ENCODE results near the gene FRAS1. TPM values are rescaled to one million over a fixed set of nuclear protein-coding genes. Genes with fewer than 3 reads are reported as not detected.

The FRAS1 gene
- total RNA-seq, 2 experiments from 2014 or later, result not detected

- no peak overlapping the region for H3K4me3 Mint-ChIP-seq
- H3K27ac ChIP-seq (ENCODE audit: low read depth in 1 of 2, low read length in 2 of 2), result no peak overlapping the region
- TF ChIP-seq CTCF (IDR thresholded peaks at IDR 0.05), result no peak
- intact Hi-C loops (cut with DNase I, micrococcal nuclease), result no loop called here
- DNase-seq, result no peak
- no peaks in the 10 kb centered on the region for H3K9me3 ChIP-seq (ENCODE audit: control insufficient read depth in 1 of 2, insufficient read depth in 1 of 2, low read length in 2 of 2)
- ChIA-PET CTCF (no interaction called here), POLR2A (no interaction called here)
- no peaks in the 10 kb centered on the region for H3K9me3 Mint-ChIP-seq
- no peaks in the 10 kb centered on the region for H3K36me3 Mint-ChIP-seq (ENCODE audit: low read depth)
- no peaks in the 10 kb centered on the region for H3K27me3 ChIP-seq (ENCODE audit: control insufficient read depth in 1 of 2, insufficient read depth in 2 of 2, low read length in 2 of 2)
- H3K36me3 ChIP-seq (ENCODE audit: insufficient read depth, low read length), result no peaks in the 10 kb centered on the region
- peaks cover 24% of the 10 kb centered on the region for H3K27me3 Mint-ChIP-seq
- ATAC-seq (ENCODE audit: poor library complexity), result no peak
- H3K4me1 ChIP-seq (ENCODE audit: insufficient read depth, low read length), result no peaks in the 10 kb centered on the region
- H3K4me3 ChIP-seq (ENCODE audit: low read length), result no peak overlapping the region
- H3K4me1 Mint-ChIP-seq (ENCODE audit: low read depth), result no peaks in the 10 kb centered on the region
- no peak overlapping the region for H3K27ac Mint-ChIP-seq
Measured at GRCh38 chr4:78355306-78355705, 298.2 kb downstream of the FRAS1 start.

- peaks cover 24% of the 10 kb centered on the region for H3K27me3 Mint-ChIP-seq
- Histone ChIP-seq H3K27me3 (ENCODE audit: control insufficient read depth in 1 of 2, insufficient read depth in 2 of 2, low read length in 2 of 2) (no peaks in the 10 kb centered on the region), H3K36me3 (ENCODE audit: insufficient read depth, low read length) (no peaks in the 10 kb centered on the region), H3K27ac (ENCODE audit: low read depth in 1 of 2, low read length in 2 of 2) (no peak overlapping the region), H3K4me3 (ENCODE audit: low read length) (no peak overlapping the region), H3K4me1 (ENCODE audit: insufficient read depth, low read length) (no peaks in the 10 kb centered on the region), H3K9me3 (ENCODE audit: control insufficient read depth in 1 of 2, insufficient read depth in 1 of 2, low read length in 2 of 2) (no peaks in the 10 kb centered on the region)
- POLR2A ChIA-PET, result no interaction called here
- H3K4me1 Mint-ChIP-seq (ENCODE audit: low read depth), result no peaks in the 10 kb centered on the region
- intact Hi-C loops (cut with DNase I, micrococcal nuclease), result no loop called here
- no peaks in the 10 kb centered on the region for H3K9me3 Mint-ChIP-seq
- DNase-seq (no peak), ATAC-seq (ENCODE audit: poor library complexity) (no peak)
- CTCF ChIA-PET, result no interaction called here
- no peak for TF ChIP-seq CTCF (IDR thresholded peaks at IDR 0.05)
- H3K36me3 Mint-ChIP-seq (ENCODE audit: low read depth), result no peaks in the 10 kb centered on the region
- H3K4me3 Mint-ChIP-seq, result no peak overlapping the region
- no peak overlapping the region for H3K27ac Mint-ChIP-seq
Measured at GRCh38 chr4:78356251-78356786, 299.2 kb downstream of the FRAS1 start.

- H3K4me1 Mint-ChIP-seq (ENCODE audit: low read depth), result no peaks in the 10 kb centered on the region
- H3K36me3 ChIP-seq (ENCODE audit: insufficient read depth, low read length), result no peaks in the 10 kb centered on the region
- no peak overlapping the region for H3K27ac ChIP-seq (ENCODE audit: low read depth in 1 of 2, low read length in 2 of 2)
- DNase-seq (no peak), ATAC-seq (ENCODE audit: poor library complexity) (no peak)
- H3K9me3 ChIP-seq (ENCODE audit: control insufficient read depth in 1 of 2, insufficient read depth in 1 of 2, low read length in 2 of 2), result no peaks in the 10 kb centered on the region
- H3K4me3 Mint-ChIP-seq, result no peak overlapping the region
- H3K27me3 Mint-ChIP-seq, result peaks cover 32% of the 10 kb centered on the region
- H3K36me3 Mint-ChIP-seq (ENCODE audit: low read depth), result no peaks in the 10 kb centered on the region
- no peak overlapping the region for H3K27ac Mint-ChIP-seq
- H3K4me1 ChIP-seq (ENCODE audit: insufficient read depth, low read length), result no peaks in the 10 kb centered on the region
- H3K9me3 Mint-ChIP-seq, result no peaks in the 10 kb centered on the region
- H3K27me3 ChIP-seq (ENCODE audit: control insufficient read depth in 1 of 2, insufficient read depth in 2 of 2, low read length in 2 of 2), result no peaks in the 10 kb centered on the region
- no peak overlapping the region for H3K4me3 ChIP-seq (ENCODE audit: low read length)
- TF ChIP-seq CTCF (IDR thresholded peaks at IDR 0.05), result no peak
- CTCF ChIA-PET, result no interaction called here
- POLR2A ChIA-PET, result no interaction called here
- intact Hi-C loops (cut with DNase I, micrococcal nuclease), result no loop called here
Measured at GRCh38 chr4:78357122-78357521, 300.0 kb downstream of the FRAS1 start.

All from CD4-positive, alpha-beta T cell (primary cell).